Tibial nerve (tissue), 4 donors: ENCODE measurements around the gene OGFOD1. TPM values are rescaled to one million over a fixed set of nuclear protein-coding genes. Genes with fewer than 3 reads are reported as not detected.

Experiments
- DNase-seq, 2 donors: peaks; one replicate each; pipeline ENCODE4 v3.0.0-alpha.2; 2019; ENCODE audit warnings: low spot score in 2 of 2
- H3K27ac ChIP-seq, 4 donors: fragments of 200-600 bp; sonication (generic) in 3 of 4; one replicate each; pipeline ENCODE4 v1.5.1; 2017 to 2019; ENCODE audit warnings: mild to moderate bottlenecking in 1 of 4
- H3K27me3 ChIP-seq, 2 donors: fragments of 200-600 bp; sonication (generic) in 1 of 2; one replicate each; pipeline versions ENCODE4 v1.5.1 to v1.6.0; 2017 to 2019
- H3K36me3 ChIP-seq, 3 donors: fragments of 200-600 bp; sonication (generic); one replicate each; pipeline ENCODE4 v1.5.1; 2018 to 2019
- H3K4me1 ChIP-seq, 4 donors: fragments of 200-600 bp; sonication (generic) in 3 of 4; one replicate each; pipeline ENCODE4 v1.5.1; 2017 to 2019
- H3K4me3 ChIP-seq, 4 donors: fragments of 200-600 bp; sonication (generic) in 3 of 4; one replicate each; pipeline ENCODE4 v1.5.1; 2017 to 2019; ENCODE audit warnings: mild to moderate bottlenecking in 1 of 4, moderate library complexity in 1 of 4
- H3K9me3 ChIP-seq, 4 donors: fragments of 200-600 bp; sonication (generic) in 3 of 4; one replicate each; pipeline ENCODE4 v1.5.1; 2017 to 2019
- CTCF ChIP-seq, 5 experiments: fragments of 200-600 bp in 3 of 5; fragments of 450-650 bp in 2 of 5; sonication (generic) in 3 of 5; IDR thresholded peaks; one replicate each; pipeline ENCODE4 v1.5.1; 2016 to 2019; ENCODE audit warnings: antibody characterized with exemption in 5 of 5, mild to moderate bottlenecking in 3 of 5, moderate library complexity in 2 of 5
- EP300 ChIP-seq, 2 donors: sonication (generic); formaldehyde crosslinking; IDR thresholded peaks; one replicate each; pipeline ENCODE4 v1.6.1; 2017; ENCODE audit warnings: antibody characterized with exemption in 2 of 2, mild to moderate bottlenecking in 1 of 2
- POLR2A ChIP-seq, 2 donors: fragments of 450-650 bp; IDR thresholded peaks; one replicate each; pipeline ENCODE4 v1.6.1; 2017; ENCODE audit warnings: antibody characterized with exemption in 2 of 2, mild to moderate bottlenecking in 2 of 2, moderate library complexity in 2 of 2
- WGBS, 2 donors: methylation state at CpG; one replicate each; pipeline ENCODE4 v1.1.5; 2018; 5-methylcytosine and 5-hydroxymethylcytosine counted together
- total RNA-seq, 4 donors: library from RNA; depleted of rRNA; stranded (reverse); fragments of >200 nt; gene quantifications; one replicate each; pipeline ENCODE4 v1.1.0, GENCODE V29; 2016

Gene OGFOD1
- total RNA-seq, 4 donors from 2014 or later, result 28.8 to 39.6 (median 35.6) TPM

GRCh38 chr16:56478281-56479049, 27.1 kb downstream of the OGFOD1 start:
- Histone ChIP-seq H3K4me3 (no peak overlapping the region), H3K36me3 (peaks cover 0 to 91% (median 0%) of the 10 kb centered on the region in 3 donors), H3K9me3 (no peaks in the 10 kb centered on the region), H3K4me1 (peaks cover 0 to 11% (median 5%) of the 10 kb centered on the region in 4 donors), H3K27me3 (no peaks in the 10 kb centered on the region), H3K27ac (peak overlapping the region in 2 of 4 donors; percentile 12 to 36)
- WGBS, 2 donors, result 78 to 89% methylated on average over 2 of the region's 2 CpGs
- no peak for DNase-seq
- TF ChIP-seq CTCF (IDR thresholded peaks at IDR 0.05) (no peak), POLR2A (IDR thresholded peaks at IDR 0.05) (no peak), EP300 (IDR thresholded peaks at IDR 0.05) (no peak)

GRCh38 chr16:56479469-56479868, 28.1 kb downstream of the OGFOD1 start:
- Histone ChIP-seq H3K36me3 (peaks cover 0 to 93% (median 0%) of the 10 kb centered on the region in 3 donors), H3K27ac (peak overlapping the region in 1 of 4 donors; percentile 36), H3K4me3 (no peak overlapping the region), H3K27me3 (no peaks in the 10 kb centered on the region), H3K9me3 (no peaks in the 10 kb centered on the region), H3K4me1 (peaks cover 0 to 11% (median 5%) of the 10 kb centered on the region in 4 donors)
- no peak for DNase-seq
- TF ChIP-seq POLR2A (IDR thresholded peaks at IDR 0.05), result no peak
- TF ChIP-seq EP300 (IDR thresholded peaks at IDR 0.05), result no peak
- TF ChIP-seq CTCF (IDR thresholded peaks at IDR 0.05), result no peak
- 93 to 94% methylated on average over 2 of the region's 2 CpGs for WGBS, 2 donors

- H3K9me3 ChIP-seq, result no peaks in the 10 kb centered on the region
- TF ChIP-seq POLR2A (IDR thresholded peaks at IDR 0.05) (no peak), EP300 (IDR thresholded peaks at IDR 0.05) (no peak), CTCF (IDR thresholded peaks at IDR 0.05) (no peak)
- H3K4me1 ChIP-seq, result peaks cover 0 to 11% (median 5%) of the 10 kb centered on the region in 4 donors
- H3K4me3 ChIP-seq, result no peak overlapping the region
- no peak for DNase-seq
- 79 to 81% methylated on average over 7 of the region's 7 CpGs for WGBS, 2 donors
- peak overlapping the region in 2 of 4 donors; percentile 45 to 64 for H3K27ac ChIP-seq
- no peaks in the 10 kb centered on the region for H3K27me3 ChIP-seq
- peaks cover 0 to 93% (median 0%) of the 10 kb centered on the region in 3 donors for H3K36me3 ChIP-seq
These were observed 29.6 kb downstream of the OGFOD1 start for GRCh38 chr16:56480776-56481467.

GRCh38 chr16:56481468-56482122, 30.2 kb downstream of the OGFOD1 start:
- H3K36me3 ChIP-seq, result peaks cover 0 to 91% (median 0%) of the 10 kb centered on the region in 3 donors
- WGBS, 2 donors, result 91 to 92% methylated on average over 2 of the region's 2 CpGs
- no peak for DNase-seq
- no peak overlapping the region for H3K4me3 ChIP-seq
- TF ChIP-seq CTCF (IDR thresholded peaks at IDR 0.05) (no peak), EP300 (IDR thresholded peaks at IDR 0.05) (no peak), POLR2A (IDR thresholded peaks at IDR 0.05) (no peak)
- peaks cover 0 to 10% (median 4%) of the 10 kb centered on the region in 4 donors for H3K4me1 ChIP-seq
- no peaks in the 10 kb centered on the region for H3K9me3 ChIP-seq
- H3K27ac ChIP-seq, result peak overlapping the region in 2 of 4 donors; percentile 45 to 64
- H3K27me3 ChIP-seq, result no peaks in the 10 kb centered on the region
